Neural cell (in vitro differentiated cells): Measurements from ENCODE around the gene TMEM132E. TPM values are rescaled to one million over a fixed set of nuclear protein-coding genes. Genes with fewer than 3 reads are reported as not detected.

Experiments used
- H2AFZ ChIP-seq: fragments of 200-600, 300-800 bp; sonication (generic), shearing (Covaris generic); 2 replicates; pipeline ENCODE4 v1.6.0; 2014; ENCODE audit warnings: low read depth, mild to moderate bottlenecking, antibody characterized with exemption, low read length, moderate library complexity
- H3F3A ChIP-seq: fragments of 200-600 bp; shearing (Covaris generic); 2 replicates; pipeline ENCODE4 v1.6.1; 2016; ENCODE audit warnings: mild to moderate bottlenecking, moderate library complexity, mixed read lengths, antibody characterized with exemption, low read length; ENCODE audit not compliant: insufficient read depth, poor library complexity, severe bottlenecking
- H3K27ac ChIP-seq: fragments of 200-600, 300-800 bp; sonication (generic), shearing (Covaris generic); 2 replicates; pipeline ENCODE4 v1.5.1; 2014; ENCODE audit warnings: mild to moderate bottlenecking, low read length, moderate library complexity
- H3K27me3 ChIP-seq: fragments of 300-800, 200-600 bp; sonication (generic), shearing (Covaris generic); 2 replicates; pipeline ENCODE4 v1.6.0; 2014; ENCODE audit warnings: mild to moderate bottlenecking, low read depth, low read length, moderate library complexity; ENCODE audit not compliant: insufficient read depth
- H3K36me3 ChIP-seq: fragments of 300-800, 200-600 bp; sonication (generic), shearing (Covaris generic); 2 replicates; pipeline ENCODE4 v1.5.1; 2014; ENCODE audit warnings: mild to moderate bottlenecking, antibody characterized with exemption, low read length, moderate library complexity; ENCODE audit not compliant: insufficient read depth
- H3K4me2 ChIP-seq: fragments of 300-800, 200-600 bp; sonication (generic), shearing (Covaris generic); 2 replicates; pipeline ENCODE4 v1.6.0; 2014; ENCODE audit warnings: mild to moderate bottlenecking, low read length
- H3K4me3 ChIP-seq: fragments of 300-800, 200-600 bp; sonication (generic), shearing (Covaris generic); 2 replicates; pipeline ENCODE4 v1.5.1; 2014; ENCODE audit warnings: mild to moderate bottlenecking, low read length, moderate library complexity
- H3K79me2 ChIP-seq: fragments of 200-600 bp; shearing (Covaris generic); replicated peaks from 2 replicates; pipeline ENCODE4 v1.6.0; 2014; ENCODE audit warnings: mild to moderate bottlenecking, low read length, moderate library complexity; ENCODE audit not compliant: insufficient read depth
- H3K9ac ChIP-seq: fragments of 300-800, 200-600 bp; sonication (generic), shearing (Covaris generic); 2 replicates; pipeline ENCODE4 v1.6.1; 2016; ENCODE audit warnings: mild to moderate bottlenecking, low read length, mixed read lengths
- H3K9me2 ChIP-seq: fragments of 200-600 bp; shearing (Covaris generic); 2 replicates; pipeline ENCODE4 v1.6.1; 2016; ENCODE audit warnings: mild to moderate bottlenecking, low read length, mixed read lengths; ENCODE audit not compliant: insufficient read depth
- H3K9me3 ChIP-seq: fragments of 200-600, 300-800 bp; sonication (generic), shearing (Covaris generic); 2 replicates; pipeline ENCODE4 v1.6.1; 2016; ENCODE audit warnings: mild to moderate bottlenecking, mixed run types, low read length, moderate library complexity, mixed read lengths
- H4K20me1 ChIP-seq: fragments of 200-600 bp; shearing (Covaris generic); 2 replicates; pipeline ENCODE4 v1.6.1; 2016; ENCODE audit warnings: mild to moderate bottlenecking, mixed run types; ENCODE audit not compliant: insufficient read depth
- EP300 ChIP-seq: fragments of 450-650 bp; conservative IDR thresholded peaks from 2 replicates; pipeline ENCODE4 v1.6.1; 2014; ENCODE audit warnings: antibody characterized with exemption, mild to moderate bottlenecking, moderate library complexity; ENCODE audit not compliant: poor library complexity, severe bottlenecking
- EZH2 ChIP-seq: fragments of 200-600, 300-800 bp; shearing (Covaris generic), sonication (generic); IDR thresholded peaks from 2 replicates; pipeline ENCODE4 v1.6.1; 2014; ENCODE audit warnings: antibody characterized with exemption, low read length, borderline replicate concordance, mild to moderate bottlenecking; ENCODE audit not compliant: insufficient read depth, poor library complexity, severe bottlenecking
- MXI1 ChIP-seq: fragments of 450-650 bp; conservative IDR thresholded peaks from 2 replicates; pipeline ENCODE4 v1.6.1; 2014; ENCODE audit warnings: antibody characterized with exemption, mild to moderate bottlenecking; ENCODE audit not compliant: poor library complexity, severe bottlenecking
- POLR2AphosphoS5 ChIP-seq: IDR thresholded peaks from 2 replicates; pipeline ENCODE4 v1.6.1; 2012
- RAD21 ChIP-seq: fragments of 450-650 bp; conservative IDR thresholded peaks from 2 replicates; pipeline ENCODE4 v1.6.1; 2014; ENCODE audit warnings: antibody characterized with exemption, mild to moderate bottlenecking, moderate library complexity
- REST ChIP-seq: IDR thresholded peaks from 2 replicates; pipeline ENCODE4 v1.6.1; 2012; ENCODE audit warnings: borderline replicate concordance
- TAF1 ChIP-seq: IDR thresholded peaks from 2 replicates; pipeline ENCODE4 v1.6.1; 2012; ENCODE audit warnings: low read depth
- polyA plus RNA-seq: library from polyadenylated mRNA; depleted of rRNA; stranded (reverse); fragments of >200 nt; gene quantifications from 2 replicates; pipeline ENCODE4 v1.2.3, GENCODE V29; 2014
- TF ChIP-seq, protein P1 (sequence below): fragments of 450-650 bp; IDR thresholded peaks from 2 replicates; pipeline ENCODE4 v1.5.1; 2014; ENCODE audit warnings: antibody characterized with exemption, mild to moderate bottlenecking, moderate library complexity; ENCODE audit not compliant: poor library complexity, severe bottlenecking

The TMEM132E gene
- polyA plus RNA-seq, 1 donor from 2014 or later: 1.8 TPM

GRCh38 chr17:34652021-34652555 lies 72.7 kb downstream of the TMEM132E start:
- TF ChIP-seq POLR2AphosphoS5: no peak
- no peak for TF ChIP-seq EZH2
- TF ChIP-seq REST: no peak
- no peak for TF ChIP-seq TAF1
- TF ChIP-seq EP300: no peak
- TF ChIP-seq RAD21: no peak
- TF ChIP-seq, protein P1, sequence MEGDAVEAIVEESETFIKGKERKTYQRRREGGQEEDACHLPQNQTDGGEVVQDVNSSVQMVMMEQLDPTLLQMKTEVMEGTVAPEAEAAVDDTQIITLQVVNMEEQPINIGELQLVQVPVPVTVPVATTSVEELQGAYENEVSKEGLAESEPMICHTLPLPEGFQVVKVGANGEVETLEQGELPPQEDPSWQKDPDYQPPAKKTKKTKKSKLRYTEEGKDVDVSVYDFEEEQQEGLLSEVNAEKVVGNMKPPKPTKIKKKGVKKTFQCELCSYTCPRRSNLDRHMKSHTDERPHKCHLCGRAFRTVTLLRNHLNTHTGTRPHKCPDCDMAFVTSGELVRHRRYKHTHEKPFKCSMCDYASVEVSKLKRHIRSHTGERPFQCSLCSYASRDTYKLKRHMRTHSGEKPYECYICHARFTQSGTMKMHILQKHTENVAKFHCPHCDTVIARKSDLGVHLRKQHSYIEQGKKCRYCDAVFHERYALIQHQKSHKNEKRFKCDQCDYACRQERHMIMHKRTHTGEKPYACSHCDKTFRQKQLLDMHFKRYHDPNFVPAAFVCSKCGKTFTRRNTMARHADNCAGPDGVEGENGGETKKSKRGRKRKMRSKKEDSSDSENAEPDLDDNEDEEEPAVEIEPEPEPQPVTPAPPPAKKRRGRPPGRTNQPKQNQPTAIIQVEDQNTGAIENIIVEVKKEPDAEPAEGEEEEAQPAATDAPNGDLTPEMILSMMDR: no peak
- no peak for TF ChIP-seq MXI1
- no peaks in the 10 kb centered on the region for H3K79me2 ChIP-seq
- H3K9me2 ChIP-seq: no peaks in the 10 kb centered on the region
- H3K4me2 ChIP-seq: no peak overlapping the region
- no peaks in the 10 kb centered on the region for H3K36me3 ChIP-seq
- H2AFZ ChIP-seq: no peak overlapping the region
- H3K27ac ChIP-seq: no peak overlapping the region
- no peak overlapping the region for H3K4me3 ChIP-seq
- no peaks in the 10 kb centered on the region for H3K27me3 ChIP-seq
- H3K9ac ChIP-seq: no peak overlapping the region
- H4K20me1 ChIP-seq: no peaks in the 10 kb centered on the region
- H3F3A ChIP-seq: no peaks in the 10 kb centered on the region
- H3K9me3 ChIP-seq: no peaks in the 10 kb centered on the region

- H3K9me2 ChIP-seq: no peaks in the 10 kb centered on the region
- no peak overlapping the region for H3K9ac ChIP-seq
- H3K27me3 ChIP-seq: no peaks in the 10 kb centered on the region
- H3K9me3 ChIP-seq: no peaks in the 10 kb centered on the region
- TF ChIP-seq REST: no peak
- no peak for TF ChIP-seq MXI1
- H3K79me2 ChIP-seq: no peaks in the 10 kb centered on the region
- no peak overlapping the region for H3K4me3 ChIP-seq
- no peaks in the 10 kb centered on the region for H3F3A ChIP-seq
- H4K20me1 ChIP-seq: no peaks in the 10 kb centered on the region
- H3K36me3 ChIP-seq: no peaks in the 10 kb centered on the region
- H3K27ac ChIP-seq: no peak overlapping the region
- no peak overlapping the region for H3K4me2 ChIP-seq
- no peak overlapping the region for H2AFZ ChIP-seq
Measured at GRCh38 chr17:34653511-34653910, 74.1 kb downstream of the TMEM132E start.
